ENCODE data around the gene ZNF212.

The ZNF212 gene

GRCh38 chr7:149280151-149280550 lies 40.7 kb downstream of the ZNF212 start:
- no peak overlapping the region for H3K4me3 ChIP-seq (ENCODE audit: low read depth, low read length)
- no peak for TF ChIP-seq CTCF (IDR thresholded peaks at IDR 0.05; ENCODE audit: borderline replicate concordance, insufficient read depth, low read depth, low read length)

GRCh38 chr7:149280661-149281507 lies 41.4 kb downstream of the ZNF212 start:
- TF ChIP-seq CTCF (IDR thresholded peaks at IDR 0.05; ENCODE audit: borderline replicate concordance, insufficient read depth, low read depth, low read length) = no peak
- H3K4me3 ChIP-seq (ENCODE audit: low read depth, low read length) = no peak overlapping the region

GRCh38 chr7:149281508-149282330 lies 42.3 kb downstream of the ZNF212 start:
- TF ChIP-seq CTCF (IDR thresholded peaks at IDR 0.05; ENCODE audit: borderline replicate concordance, insufficient read depth, low read depth, low read length) = no peak

GRCh38 chr7:149282331-149282655 lies 42.8 kb downstream of the ZNF212 start:
- no peak overlapping the region for H3K4me3 ChIP-seq (ENCODE audit: low read depth, low read length)
- no peak for TF ChIP-seq CTCF (IDR thresholded peaks at IDR 0.05; ENCODE audit: borderline replicate concordance, insufficient read depth, low read depth, low read length)

More at GRCh38 chr7:149281508-149282330, 42.3 kb downstream of the ZNF212 start:
- H3K4me3 ChIP-seq (ENCODE audit: low read depth, low read length) = no peak overlapping the region

- H3K4me3 ChIP-seq (ENCODE audit: low read depth, low read length) = no peak overlapping the region
- no peak for TF ChIP-seq CTCF (IDR thresholded peaks at IDR 0.05; ENCODE audit: borderline replicate concordance, insufficient read depth, low read depth, low read length)
These were observed 43.9 kb downstream of the ZNF212 start for GRCh38 chr7:149283321-149283720.

GRCh38 chr7:149284343-149284742 lies 44.9 kb downstream of the ZNF212 start:
- H3K4me3 ChIP-seq (ENCODE audit: low read depth, low read length) = no peak overlapping the region
- TF ChIP-seq CTCF (IDR thresholded peaks at IDR 0.05; ENCODE audit: borderline replicate concordance, insufficient read depth, low read depth, low read length) = no peak
